NCI-H460 (cell line): ENCODE results near the gene CCDC3. TPM values are rescaled to one million over a fixed set of nuclear protein-coding genes. Genes with fewer than 3 reads are reported as not detected.
"Not testable (repeated sequence)": the region's sequence is repeated elsewhere in the genome, so short reads cannot be mapped to it uniquely, and the experiment has no call there.

Experiments
- DNase-seq: peaks from one replicate; pipeline ENCODE4 v3.0.0-alpha.2; 2016; ENCODE audit warnings: low read depth; ENCODE audit errors: extremely low read depth
- total RNA-seq: library from RNA; depleted of rRNA; stranded (reverse); fragments of >200 nt; shearing (Covaris generic); gene quantifications from 2 replicates; pipeline ENCODE4 v1.2.3, GENCODE V29; 2014

CCDC3 gene
- total RNA-seq, 1 experiment from 2014 or later: 0.02 TPM

GRCh38 chr10:12897278-12897677 lies 104.2 kb downstream of the CCDC3 start:
- no peak for DNase-seq

DNA sequence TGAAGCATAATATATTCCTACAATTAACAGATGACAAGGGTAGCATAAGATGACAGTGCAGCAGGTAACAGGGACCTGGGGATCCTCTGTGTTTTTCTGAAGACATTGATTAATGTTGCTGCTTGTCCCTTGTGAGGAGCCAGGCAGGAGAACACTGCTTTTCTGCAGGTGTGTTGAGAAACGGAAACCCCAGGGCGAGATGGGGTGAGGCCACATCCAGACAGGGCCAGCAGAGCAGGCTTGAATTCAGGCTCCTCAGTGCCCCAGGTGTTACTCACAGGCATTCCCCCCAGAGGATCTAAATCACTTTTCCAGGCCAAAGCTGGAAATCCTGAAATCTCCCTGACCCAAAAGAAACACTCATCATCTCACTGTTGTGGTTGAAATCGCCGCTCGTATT lies 105.3 kb downstream of the CCDC3 start:
- DNase-seq: no peak

DNA sequence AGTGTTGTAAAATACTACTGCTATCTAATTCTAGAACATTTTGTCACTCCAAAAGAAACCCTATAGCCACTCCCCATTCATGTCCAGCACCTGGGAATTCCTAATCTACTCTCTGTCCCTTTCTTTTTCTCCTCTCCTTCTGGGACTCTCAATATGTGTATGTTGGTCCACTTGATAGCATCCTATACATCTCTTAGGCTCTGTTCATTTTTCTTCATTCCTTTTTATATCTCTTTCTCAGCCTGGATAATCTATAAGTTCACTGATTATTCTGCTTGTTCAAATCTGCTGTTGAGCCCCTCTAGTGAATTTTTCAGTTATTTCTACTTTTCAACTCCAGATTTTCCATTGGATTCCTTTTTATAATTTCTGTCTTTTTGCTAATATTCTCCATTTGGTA lies 108.6 kb downstream of the CCDC3 start:
- DNase-seq: no peak

GRCh38 chr10:12890958-12891357 lies 110.6 kb downstream of the CCDC3 start:
- no peak for DNase-seq

DNA sequence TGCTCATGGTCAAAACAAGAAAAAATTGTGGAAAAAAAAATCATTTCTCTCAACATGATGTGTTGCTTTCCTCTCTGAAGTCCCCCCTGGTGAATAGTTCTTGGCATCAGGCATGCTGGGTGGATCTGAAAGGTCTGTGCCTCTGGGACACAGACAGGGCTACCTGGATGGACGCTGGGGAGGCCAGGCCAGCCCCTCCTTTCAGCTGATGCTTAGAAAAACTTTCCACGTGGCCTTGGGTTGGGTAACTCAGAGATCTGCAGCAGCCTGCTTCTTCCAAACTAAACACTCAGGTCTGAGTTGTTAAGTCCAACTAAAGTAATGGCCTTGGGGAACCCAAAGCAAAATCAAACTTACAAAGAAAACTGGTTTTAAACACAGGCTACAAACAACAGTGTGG lies 113.0 kb downstream of the CCDC3 start:
- no peak for DNase-seq

DNA sequence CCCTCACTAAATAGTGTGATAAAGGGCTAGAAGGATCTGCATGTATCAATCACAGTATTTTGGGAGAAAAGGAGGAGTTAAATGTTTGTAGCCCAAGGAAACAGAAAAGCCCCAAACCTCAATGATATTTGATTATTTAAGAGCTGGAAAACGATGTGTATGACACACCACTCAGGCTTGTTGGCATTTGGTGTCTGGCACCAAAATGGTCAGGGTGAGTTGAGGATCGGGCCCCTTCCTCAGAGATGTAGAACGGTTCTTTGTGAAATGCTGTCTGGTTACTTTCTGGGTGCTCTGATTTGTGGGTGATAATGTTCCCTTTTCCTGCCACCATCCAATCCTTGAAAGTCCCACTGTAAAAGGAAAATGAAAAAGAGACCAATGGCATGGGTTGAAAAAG lies 113.7 kb downstream of the CCDC3 start:
- DNase-seq: no peak

DNA sequence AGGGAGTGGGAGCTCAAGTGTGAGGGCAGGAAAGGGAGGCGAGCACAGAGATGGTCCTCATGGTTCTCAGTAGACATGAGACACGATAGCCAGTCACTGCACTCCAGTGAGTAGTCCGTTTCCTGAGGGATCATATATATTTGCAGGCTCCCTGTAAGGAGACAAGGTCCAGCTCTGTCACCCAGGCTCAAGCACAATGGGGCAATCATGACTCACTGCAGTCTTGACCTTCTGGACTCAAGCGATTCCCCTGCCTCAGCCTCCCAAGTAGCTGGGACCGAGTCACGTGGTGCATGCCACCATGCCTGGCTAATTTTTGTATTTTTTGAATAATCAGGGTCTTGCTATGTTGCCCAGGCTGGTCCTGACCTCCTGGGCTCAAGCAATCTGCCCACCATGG lies 116.7 kb downstream of the CCDC3 start:
- DNase-seq: no peak

DNA sequence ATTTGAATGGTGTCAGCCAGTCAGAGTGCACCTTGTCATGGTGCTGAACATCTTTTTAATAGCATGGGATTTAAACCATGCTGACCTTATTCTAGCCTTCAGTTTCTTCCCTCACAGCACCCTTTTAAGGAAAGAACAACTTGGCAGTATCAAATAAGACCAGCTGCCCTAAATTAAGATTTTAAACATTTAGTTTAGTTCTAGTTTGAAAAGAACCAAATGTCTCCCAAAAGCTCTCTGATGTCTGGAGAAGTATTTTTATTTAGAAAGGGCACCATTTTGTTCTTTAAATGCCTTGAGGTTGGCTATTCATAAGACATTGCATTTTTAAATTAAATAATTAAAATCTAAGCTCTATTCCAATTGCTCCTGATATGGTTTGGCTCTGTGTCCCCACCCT lies 121.1 kb downstream of the CCDC3 start:
- DNase-seq: no peak

DNA sequence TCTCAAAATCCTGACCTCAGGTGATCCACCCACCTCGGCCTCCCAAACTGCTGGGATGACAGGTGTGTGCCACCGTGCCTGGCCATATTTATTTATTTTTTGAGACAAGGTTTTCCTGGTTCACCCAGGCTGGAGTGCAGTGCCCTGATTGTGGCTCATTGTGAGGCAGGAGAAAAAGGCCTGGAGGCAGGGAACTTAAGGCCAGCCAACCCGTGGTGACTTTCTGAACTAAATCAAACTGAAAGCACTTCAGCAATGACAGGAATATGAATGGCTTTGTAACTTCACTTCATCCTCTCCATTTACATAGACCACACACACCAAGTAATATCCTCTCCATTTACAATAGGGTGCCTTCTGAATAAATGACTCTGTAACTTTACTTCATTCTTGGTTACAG lies 124.4 kb downstream of the CCDC3 start:
- DNase-seq: no peak

- DNase-seq: no peak
Observed at GRCh38 chr10:12876266-12876665, 125.2 kb downstream of the CCDC3 start.

GRCh38 chr10:12875100-12875499 lies 126.4 kb downstream of the CCDC3 start:
- no peak for DNase-seq

DNA sequence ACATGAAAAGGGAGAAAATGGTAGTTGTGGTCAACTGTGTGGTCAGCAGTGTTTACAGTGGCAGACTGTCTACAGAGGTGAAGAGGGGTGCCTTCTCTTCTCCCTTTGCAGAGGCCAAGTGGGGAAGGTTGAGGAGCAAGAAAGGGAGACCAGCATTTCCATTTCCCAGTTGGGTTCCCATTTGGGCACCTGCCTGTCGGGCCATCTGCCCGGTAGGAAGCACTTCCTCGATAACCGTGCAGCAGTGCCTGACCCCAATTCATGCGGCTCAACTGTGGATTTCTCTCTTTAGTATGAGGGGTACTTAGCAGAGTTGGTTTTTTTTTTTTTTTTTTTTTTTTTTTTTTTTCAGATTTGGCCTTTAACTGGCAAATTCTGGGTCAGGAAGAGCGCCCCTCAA lies 127.0 kb downstream of the CCDC3 start:
- no peak for DNase-seq

DNA sequence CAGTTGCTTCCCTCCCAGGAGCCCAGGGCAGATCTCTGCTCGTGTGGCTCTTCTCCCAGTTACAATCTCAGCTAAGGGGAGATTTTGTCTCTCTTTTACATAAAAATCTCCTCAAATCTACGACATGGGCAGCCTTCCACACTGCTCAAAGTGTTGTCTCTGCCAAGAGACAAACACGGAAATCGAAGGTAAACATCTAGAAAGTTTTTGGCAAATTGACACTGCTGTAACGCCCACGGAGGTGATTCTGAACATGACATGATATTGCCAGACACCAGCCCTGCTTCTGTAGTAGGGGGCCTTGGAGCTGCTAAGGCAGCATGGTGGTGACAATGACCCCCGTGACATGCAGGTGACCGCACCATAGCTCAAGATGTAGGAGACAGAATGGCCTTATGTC lies 128.3 kb downstream of the CCDC3 start:
- no peak for DNase-seq

GRCh38 chr10:12872577-12872976 lies 128.9 kb downstream of the CCDC3 start:
- no peak for DNase-seq

- DNase-seq: no peak
Observed at GRCh38 chr10:12869427-12869826, 132.1 kb downstream of the CCDC3 start.

DNA sequence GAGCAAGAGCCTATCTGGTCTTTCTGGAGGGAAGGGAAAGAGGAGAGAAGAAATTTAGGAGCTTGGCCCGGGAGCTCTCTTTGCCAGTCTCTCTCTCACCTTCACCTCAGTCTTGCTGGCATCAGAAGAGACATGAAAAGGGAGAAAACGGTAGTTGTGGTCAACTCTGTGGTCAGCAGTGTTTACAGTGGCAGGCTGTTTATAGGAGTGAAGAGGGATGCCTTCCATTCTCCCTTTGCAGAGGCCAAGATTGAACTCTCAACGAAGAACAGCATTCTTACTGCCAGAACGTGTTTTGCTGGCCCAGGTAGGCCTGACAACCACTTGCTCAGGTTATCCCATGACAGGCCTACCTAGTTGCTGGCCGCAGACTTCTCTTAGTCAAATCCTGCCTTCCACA lies 133.3 kb downstream of the CCDC3 start:
- no peak for DNase-seq

- DNase-seq: not testable (repeated sequence)
Observed at GRCh38 chr10:12865515-12865914, 136.0 kb downstream of the CCDC3 start.

DNA sequence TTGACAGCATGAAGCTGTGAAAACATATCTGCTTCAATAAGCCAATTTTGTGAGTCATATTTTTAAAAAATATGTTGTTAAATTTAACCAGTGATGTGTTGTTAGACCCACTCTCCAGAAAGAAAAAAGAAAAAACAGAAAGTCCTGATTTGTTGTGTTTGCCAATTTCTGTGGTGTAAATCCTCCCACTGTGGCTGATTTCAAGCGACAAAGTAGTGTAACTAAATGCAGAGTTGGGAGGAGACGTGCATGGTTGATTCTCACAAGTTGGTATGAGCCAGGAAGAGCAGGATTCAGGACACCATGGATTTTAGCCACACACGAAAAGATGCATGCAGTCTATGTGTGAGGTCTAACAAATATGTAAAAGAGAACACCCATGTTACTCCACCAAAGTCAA lies 139.1 kb downstream of the CCDC3 start:
- no peak for DNase-seq

DNA sequence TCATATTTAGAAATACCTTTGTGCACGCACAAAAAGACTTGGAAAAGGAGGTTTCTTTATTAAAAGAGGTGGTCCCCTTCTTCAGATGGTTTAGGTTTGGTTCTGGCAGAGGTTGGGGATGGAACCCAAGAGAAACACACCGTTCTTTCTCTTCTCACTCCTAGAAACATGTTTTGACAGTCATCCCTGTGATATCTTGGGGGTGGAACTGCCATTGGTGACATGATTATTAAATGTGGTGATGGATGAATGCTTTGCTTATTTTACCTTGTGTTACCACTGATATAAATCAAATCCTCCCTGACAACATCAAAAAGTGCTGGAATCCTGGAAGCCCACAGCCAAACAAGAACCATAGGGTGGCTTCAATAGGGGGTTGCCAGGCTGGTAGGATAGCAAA lies 146.5 kb downstream of the CCDC3 start:
- no peak for DNase-seq

- no peak for DNase-seq
Observed at GRCh38 chr10:12852687-12853086, 148.8 kb downstream of the CCDC3 start.

DNA sequence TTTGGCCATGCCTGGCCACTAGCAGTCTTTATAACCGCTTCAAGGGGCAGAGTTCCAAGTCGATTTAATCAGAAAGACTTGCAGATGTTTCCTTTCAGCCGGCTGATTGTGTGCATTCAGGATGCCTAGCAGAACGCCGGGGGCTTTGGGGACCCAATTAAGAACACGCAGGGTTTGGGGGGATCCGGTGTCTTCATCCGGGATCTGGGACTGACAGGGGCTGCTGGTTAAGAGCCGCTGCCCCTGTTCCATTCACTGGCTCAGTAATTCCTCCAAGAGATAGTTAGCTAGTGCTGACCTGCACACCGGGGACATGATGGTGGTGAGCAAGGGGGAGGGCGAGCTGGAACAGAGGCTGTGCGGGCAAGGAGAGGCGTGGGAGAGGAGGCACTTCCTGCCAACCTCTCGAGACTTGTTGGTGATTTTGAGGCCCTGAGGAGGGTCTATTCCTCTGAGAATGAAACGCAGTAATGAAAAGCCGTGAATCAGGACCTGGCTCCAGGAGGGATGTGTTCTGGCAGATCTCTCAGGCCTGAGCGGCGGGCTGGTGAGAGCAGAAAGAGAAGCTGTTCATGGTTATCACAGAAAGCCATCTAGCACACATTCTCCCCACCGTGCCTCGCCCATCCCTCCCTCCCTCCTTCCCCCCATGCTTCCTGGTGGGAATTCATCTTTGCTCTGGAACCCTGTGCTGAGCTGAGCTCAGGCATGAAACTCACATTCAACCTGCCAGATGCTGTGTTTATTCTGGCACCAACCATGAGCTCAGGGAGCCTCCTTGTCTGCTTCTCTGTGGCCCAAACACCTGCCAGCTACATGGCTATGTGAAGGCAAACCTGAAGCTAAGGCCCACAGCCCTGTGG lies 152.0 kb downstream of the CCDC3 start:
- DNase-seq: no peak

DNA sequence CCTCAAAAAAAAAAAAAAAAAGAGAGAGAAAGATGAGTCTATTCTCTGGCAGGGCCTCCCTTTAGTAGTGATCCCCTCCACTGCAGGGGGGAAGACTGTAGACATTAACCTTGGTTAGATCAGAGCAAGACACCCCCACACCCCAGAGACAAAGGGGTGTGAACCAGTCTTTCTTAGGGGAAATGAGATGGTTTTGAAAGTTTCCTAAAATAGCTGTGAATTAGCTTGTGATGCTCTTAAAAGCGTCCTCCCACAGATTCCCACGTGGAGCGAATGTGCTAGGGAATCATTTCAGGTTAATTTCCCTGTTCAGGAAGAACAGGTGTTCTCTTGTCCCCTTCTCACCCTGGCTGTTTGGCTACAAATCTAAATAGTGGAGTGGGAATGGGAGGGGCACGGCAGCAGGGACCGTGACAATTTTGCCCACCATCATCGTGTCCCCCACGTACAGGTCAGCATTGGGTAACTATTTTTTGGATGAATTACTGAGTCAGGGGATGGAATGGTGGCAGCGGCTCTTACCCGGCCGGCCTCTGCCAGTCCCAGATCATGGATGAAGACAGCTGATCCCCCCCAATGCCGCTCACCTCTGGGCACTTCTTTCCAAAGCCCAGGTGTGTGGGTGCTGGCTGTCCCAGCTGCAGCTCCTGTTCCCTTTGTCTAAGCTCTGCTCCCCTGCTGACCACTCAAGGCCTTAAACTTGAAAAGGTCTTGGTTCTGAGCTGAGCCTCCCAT lies 152.9 kb downstream of the CCDC3 start:
- DNase-seq: no peak
